Measurements from ENCODE around the gene SPATA2L.

Gene SPATA2L

GRCh38 chr16:89701425-89702406, at the start of gene SPATA2L:
Gene SPATA2L, minus strand, starts transcription at chr16:89701705. Its CDS starts 473 bp downstream, at chr16:89701232.
- peak; percentile 97 for DNase-seq

DNA sequence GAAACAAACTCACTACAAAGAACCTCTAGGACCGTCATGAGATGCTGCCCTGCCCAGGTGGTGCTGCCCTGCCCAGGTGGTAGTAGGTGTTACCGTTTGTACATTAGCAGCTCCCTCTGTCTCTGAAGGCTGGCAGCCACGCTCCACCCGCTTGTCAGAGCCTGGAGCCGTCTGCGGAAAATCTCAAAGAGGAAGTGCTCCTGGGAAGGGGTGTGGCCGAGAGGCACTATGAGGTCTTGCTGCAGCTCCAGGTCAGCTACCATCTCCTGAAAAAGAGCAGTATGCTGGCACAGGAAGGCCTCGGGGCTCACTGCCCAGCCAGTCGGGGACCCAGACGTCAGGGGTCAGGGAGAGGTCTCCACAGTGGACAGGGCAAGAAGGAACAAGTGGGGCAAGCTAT, 48.1 kb upstream of the SPATA2L start:
- no peak for DNase-seq

DNA sequence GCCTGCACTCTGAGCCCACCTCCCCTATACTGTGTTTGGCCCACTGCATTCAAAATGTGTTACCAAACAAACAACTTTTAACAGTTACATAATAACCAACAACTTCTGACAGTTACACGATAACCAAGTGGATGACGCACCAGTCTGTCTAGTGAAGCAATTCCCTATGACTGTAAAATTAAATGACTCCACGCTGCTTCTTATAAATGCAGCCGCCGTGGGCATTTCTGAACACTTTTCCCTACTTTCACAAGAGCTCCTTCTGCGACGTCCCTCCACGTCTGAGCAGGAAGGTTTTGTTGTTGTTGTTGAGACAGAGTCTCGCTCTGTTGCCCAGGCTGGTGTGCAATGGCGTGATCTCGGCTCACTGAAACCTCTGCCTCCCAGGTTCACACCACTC, 47.4 kb upstream of the SPATA2L start:
- DNase-seq = no peak

GRCh38 chr16:89748076-89748475, 46.6 kb upstream of the SPATA2L start:
- DNase-seq = no peak

DNA sequence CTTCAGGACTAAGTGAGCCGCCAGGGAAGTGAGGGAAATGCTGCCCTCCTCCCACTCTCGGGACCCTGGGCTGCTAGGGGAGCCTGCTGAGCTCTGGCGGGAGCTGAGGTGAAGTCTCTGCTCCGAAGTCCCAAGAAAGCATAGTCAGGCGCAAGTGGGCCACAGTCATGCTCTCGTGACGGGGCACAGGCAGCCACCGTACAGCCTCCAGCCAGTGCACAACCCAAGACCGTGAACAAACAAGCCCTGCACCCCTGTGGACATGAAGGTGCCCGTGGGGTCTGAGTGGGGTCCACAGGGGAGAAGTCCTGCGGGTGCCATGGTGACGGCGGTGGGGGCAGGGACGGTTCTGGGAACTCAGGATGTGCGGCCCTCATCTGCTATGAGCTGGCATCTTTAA, 44.5 kb upstream of the SPATA2L start:
- no peak for DNase-seq

GRCh38 chr16:89744813-89745212, 43.3 kb upstream of the SPATA2L start:
- no peak for DNase-seq

- DNase-seq = no peak
Measured at GRCh38 chr16:89742948-89743347, 41.4 kb upstream of the SPATA2L start.

- no peak for DNase-seq
Measured at GRCh38 chr16:89741342-89742014, 40.0 kb upstream of the SPATA2L start.

- no peak for DNase-seq
Measured at GRCh38 chr16:89739383-89739782, 37.9 kb upstream of the SPATA2L start.

DNA sequence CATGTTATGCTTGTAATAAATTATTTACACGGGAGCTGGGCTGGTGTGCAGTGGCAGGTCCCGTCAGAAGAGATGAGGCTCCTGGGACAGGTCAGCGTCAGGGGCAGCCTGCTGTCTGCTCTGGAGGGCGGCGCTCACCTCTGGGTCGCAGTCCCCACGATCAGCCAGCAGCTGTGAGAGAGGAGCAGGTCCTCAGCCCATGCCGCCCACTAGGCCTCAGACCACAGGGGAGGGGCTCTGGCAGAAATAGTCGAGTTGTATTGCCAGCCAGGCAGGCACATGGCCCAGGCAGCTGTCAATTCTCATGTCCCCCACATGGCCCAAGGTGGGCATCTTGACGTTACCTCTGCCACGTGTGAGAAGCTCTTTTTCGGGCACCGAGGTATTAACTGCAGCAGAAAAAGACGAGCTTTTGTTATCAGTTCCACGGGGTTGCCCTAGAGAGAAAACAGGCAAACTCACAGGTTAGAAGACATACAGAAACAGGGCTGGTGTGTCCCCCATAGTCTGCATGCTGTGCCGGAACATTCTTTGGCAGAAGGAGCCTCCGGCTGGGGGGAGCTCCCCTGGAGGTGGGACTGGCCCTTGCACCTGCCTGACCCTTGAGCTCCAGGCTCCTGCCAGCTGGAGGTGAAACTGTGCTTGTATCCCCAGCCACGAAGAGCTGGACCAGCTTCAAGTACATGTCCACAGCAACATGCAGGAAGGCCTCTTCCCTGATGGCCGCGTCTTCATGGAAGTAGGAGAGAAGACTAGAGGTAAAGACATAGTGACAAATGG, 37.2 kb upstream of the SPATA2L start:
- DNase-seq = no peak

- no peak for DNase-seq
Measured at GRCh38 chr16:89738072-89738377, 36.5 kb upstream of the SPATA2L start.

GRCh38 chr16:89737341-89738071, 36.0 kb upstream of the SPATA2L start:
- DNase-seq = no peak

- no peak for DNase-seq
Measured at GRCh38 chr16:89736554-89736953, 35.0 kb upstream of the SPATA2L start.

DNA sequence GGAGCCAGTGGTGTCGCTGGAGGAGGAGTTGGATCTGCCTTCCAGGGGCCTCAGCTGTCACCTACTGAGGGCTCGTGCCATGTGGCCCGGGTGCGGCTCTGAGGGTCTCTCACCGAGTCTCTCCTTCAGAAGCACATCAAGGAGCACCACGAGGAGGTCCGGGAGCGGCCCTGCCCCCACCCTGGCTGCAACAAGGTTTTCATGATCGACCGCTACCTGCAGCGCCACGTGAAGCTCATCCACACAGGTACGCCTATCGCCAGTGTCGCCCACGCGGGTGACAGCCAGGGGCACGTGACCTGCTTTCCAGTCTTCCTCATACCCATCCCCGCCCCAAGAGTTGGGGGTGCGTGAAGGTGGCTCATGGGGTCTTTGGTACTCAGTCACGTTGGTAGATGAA, 32.3 kb upstream of the SPATA2L start:
- DNase-seq = no peak

DNA sequence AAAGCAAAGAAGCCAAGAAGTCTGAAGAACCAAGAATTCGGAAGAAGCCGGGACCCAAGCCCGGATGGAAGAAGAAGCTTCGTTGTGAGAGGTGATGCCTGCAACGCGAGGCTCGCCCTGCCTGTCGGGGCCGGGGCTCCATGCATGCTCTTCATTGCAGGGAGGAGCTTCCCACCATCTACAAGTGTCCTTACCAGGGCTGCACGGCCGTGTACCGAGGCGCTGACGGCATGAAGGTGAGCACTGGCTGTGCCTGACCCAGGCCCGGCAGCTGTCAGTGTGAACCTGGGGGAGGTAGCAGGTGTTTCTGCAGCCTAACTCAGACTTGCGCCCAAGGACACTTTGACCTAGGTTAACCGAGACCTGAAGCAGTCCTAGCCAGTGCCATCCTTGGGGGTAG, 31.8 kb upstream of the SPATA2L start:
- DNase-seq = no peak

DNA sequence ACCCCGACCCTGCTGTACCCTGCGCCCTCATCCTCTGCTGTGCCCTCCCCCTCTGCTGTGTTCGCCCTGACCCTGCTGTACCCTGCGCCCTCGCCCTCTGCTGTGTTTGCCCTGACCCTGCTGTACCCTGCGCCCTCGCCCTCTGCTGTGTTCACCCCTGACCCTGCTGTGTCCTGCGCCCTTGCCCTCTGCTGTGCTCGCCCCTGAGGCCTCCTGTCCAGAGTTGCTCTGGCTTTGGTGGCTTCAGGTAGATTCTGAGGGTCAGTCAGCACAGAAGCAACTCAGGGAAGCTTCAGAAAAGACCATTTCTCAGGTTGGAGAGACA, 31.4 kb upstream of the SPATA2L start:
- no peak for DNase-seq

- DNase-seq = no peak
Measured at GRCh38 chr16:89732142-89732917, 30.8 kb upstream of the SPATA2L start.

DNA sequence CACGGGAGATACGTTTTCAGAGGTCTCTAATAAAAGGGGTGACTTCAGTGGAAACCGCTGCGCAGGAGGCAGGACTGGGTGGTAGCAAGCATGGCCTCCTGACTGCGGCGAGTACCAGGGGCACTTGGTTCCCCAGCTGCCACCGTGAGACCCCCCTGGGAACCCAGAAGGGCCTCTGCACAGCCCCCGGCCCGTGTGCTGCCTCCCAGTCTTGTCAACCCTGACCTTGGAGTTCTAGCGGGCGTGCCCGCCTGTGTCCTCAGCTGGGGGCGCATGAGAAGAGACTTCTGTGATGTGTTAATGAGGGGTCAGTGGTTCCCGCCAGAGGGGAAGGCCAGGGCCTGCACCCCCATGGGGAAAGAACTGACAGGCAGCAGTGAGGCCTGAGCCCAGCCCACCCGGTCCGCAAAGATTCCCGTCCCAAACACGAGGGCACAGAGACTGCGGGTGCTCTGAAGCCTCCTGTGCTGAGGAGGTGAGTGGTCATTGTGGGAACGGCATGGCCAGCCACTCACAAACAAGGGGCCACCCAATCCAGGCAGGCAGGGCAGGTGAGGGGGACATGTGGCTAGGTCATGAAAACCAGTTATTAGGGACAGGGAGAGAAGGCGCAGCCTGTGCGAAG, 29.2 kb upstream of the SPATA2L start:
- DNase-seq = no peak

DNA sequence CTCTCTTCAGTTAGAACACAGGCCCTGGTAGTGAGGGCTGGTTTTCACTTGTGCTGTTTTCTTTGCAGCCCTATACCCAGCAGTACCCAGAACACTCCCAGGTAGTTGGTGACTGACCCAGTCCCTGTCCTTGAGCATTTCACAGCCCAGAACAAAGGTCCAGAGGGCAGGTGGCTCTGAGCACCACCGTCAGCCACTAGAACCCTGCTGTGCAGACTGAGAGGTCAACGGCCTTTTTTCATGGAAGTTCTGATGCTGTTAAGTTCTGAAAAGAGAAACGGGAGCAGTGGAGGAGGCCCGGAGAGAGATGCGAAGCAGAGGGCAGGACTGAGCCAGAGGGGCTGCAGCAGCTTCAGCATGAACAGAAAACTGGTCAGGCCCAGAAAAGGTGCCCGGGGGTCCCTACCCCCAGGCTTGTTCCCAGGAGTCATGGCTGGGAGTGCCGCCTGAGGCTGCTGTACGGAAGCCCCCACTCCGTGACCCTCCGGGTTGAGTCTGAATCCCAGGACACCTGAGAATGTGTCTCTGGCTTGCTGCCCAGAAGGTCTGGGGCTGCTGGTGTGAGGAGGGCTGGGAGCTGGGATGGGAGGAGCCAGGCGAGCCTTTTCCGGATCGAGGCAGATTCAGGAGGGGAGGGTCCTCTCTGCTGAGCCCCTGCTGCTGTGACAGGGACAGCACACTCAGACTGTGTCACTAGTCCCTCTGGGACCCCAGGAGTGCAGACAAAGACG, 28.5 kb upstream of the SPATA2L start:
- no peak for DNase-seq

- no peak for DNase-seq
Measured at GRCh38 chr16:89729293-89729692, 27.8 kb upstream of the SPATA2L start.
